ENCODE results near the gene WWOX. TPM values are rescaled to one million over a fixed set of nuclear protein-coding genes. Genes with fewer than 3 reads are reported as not detected.

The WWOX gene
- total RNA-seq, 1 experiment from 2014 or later, result 15.6 TPM

DNA sequence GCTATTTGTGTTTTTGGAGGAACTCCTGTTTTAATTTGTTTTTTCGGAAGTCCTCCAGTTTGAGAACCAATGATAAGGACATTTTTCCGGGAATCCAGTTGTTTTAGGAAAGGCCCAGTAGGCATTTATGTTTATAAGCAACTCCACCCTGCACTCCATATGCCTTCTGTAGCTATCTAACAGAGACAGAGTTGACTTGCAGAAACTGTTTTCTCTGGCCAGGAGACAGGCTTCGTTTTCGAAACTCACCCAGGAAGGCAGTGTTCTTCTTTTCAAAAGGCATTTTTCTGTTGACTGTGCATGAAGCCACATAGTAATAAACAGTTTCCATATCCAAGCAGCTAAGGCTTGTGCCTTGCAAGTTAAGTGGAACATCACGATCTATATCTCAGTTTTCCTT, 587.1 kb downstream of the WWOX start:
- no peak for DNase-seq
- Histone ChIP-seq H2BK120ac (ENCODE audit: low read depth, low read length, poor library complexity, severe bottlenecking) (no peak overlapping the region), H3K14ac (ENCODE audit: insufficient read depth, low read length) (no peak overlapping the region), H3K56ac (ENCODE audit: insufficient read length, low read depth, low read length) (no peak overlapping the region), H2BK5ac (ENCODE audit: insufficient read length, low read length) (no peak overlapping the region), H3K4ac (ENCODE audit: low read depth, low read length) (no peak overlapping the region), H4K91ac (ENCODE audit: insufficient read length, low read depth, low read length) (no peak overlapping the region), H4K20me1 (ENCODE audit: control insufficient read depth, insufficient read depth, insufficient read length) (no peaks in the 10 kb centered on the region), H3K23ac (ENCODE audit: insufficient read length, low read depth, low read length) (no peak overlapping the region), H3K79me2 (ENCODE audit: insufficient read depth, low read length) (no peaks in the 10 kb centered on the region), H2BK20ac (ENCODE audit: low read depth, low read length, poor library complexity, severe bottlenecking) (no peak overlapping the region), H3K27me3 (ENCODE audit: insufficient read depth, low read length) (no peaks in the 10 kb centered on the region), H3K18ac (ENCODE audit: insufficient read length, low read depth, low read length) (no peak overlapping the region), H3K23me2 (ENCODE audit: insufficient read length, low read depth, low read length, poor library complexity, severe bottlenecking) (no peaks in the 10 kb centered on the region), H3K9me3 (ENCODE audit: control insufficient read depth, low read depth, low read length) (no peaks in the 10 kb centered on the region), H2AK5ac (ENCODE audit: insufficient read length, low read length) (no peak overlapping the region), H3K79me1 (ENCODE audit: insufficient read depth, low read depth, low read length, poor library complexity, severe bottlenecking) (no peaks in the 10 kb centered on the region), H2BK12ac (ENCODE audit: insufficient read length, low read depth, low read length) (no peak overlapping the region), H4K8ac (replicated peaks; ENCODE audit: insufficient read length, low read depth, low read length) (no peak overlapping the region), H3T11ph (ENCODE audit: low read length) (no peak overlapping the region), H3K9ac (ENCODE audit: extremely low read depth, insufficient read length, low read length) (no peak overlapping the region), H3K27ac (ENCODE audit: insufficient read length, low read depth, low read length) (no peak overlapping the region), H2AFZ (ENCODE audit: low read length) (no peak overlapping the region), H3K4me1 (ENCODE audit: insufficient read depth, low read length) (no peaks in the 10 kb centered on the region), H4K5ac (ENCODE audit: insufficient read length, low read depth, low read length) (no peak overlapping the region), H2BK15ac (ENCODE audit: low read depth, low read length) (no peak overlapping the region), H3K4me2 (ENCODE audit: insufficient read depth, insufficient read length, low read length) (no peak overlapping the region)
- TF ChIP-seq CTCF (conservative IDR thresholded peaks at IDR 0.05), result no peak
- Mint-ChIP-seq H3K27ac (no peak overlapping the region), H3K27me3 (ENCODE audit: low read depth) (no peaks in the 10 kb centered on the region; the same call in 1 of the 2 replicates), H3K9me3 (no peaks in the 10 kb centered on the region), H3K4me3 (no peak overlapping the region), H3K4me1 (peaks cover 2% of the 10 kb centered on the region in 2 experiments; a peak in 1 of 4 replicates), H3K36me3 (ENCODE audit: insufficient read depth in 1 of 3, low read depth in 3 of 3) (peaks cover 0 to 2% (median 0%) of the 10 kb centered on the region in 3 experiments; a peak in 1 of 7 replicates)
- no CpG with 5 or more reads among the region's 5 CpGs for WGBS (ENCODE audit: extremely low coverage, insufficient read length, low lambda C conversion rate)
